Lower lobe of right lung (tissue), 2 donors: ENCODE data around the gene CCNL2. TPM values are rescaled to one million over a fixed set of nuclear protein-coding genes. Genes with fewer than 3 reads are reported as not detected.
A peak's percentile ranks its signal among the peaks of the same experiment; 100 is the strongest.

Experiments
- ATAC-seq, 2 donors: fragments of 200-7000 bp; cut with Tn5 transposase; one replicate each; pipeline ENCODE4 v1.9.1; 2020 to 2022; ENCODE audit warnings: mild to moderate bottlenecking in 2 of 2, moderate library complexity in 2 of 2
- DNase-seq: peaks from one replicate; pipeline ENCODE4 v3.0.0-alpha.2; 2020
- H3K27ac ChIP-seq: fragments of 200-600 bp; one replicate; pipeline ENCODE4 v1.8.0; 2022
- H3K27me3 ChIP-seq: fragments of 200-600 bp; one replicate; pipeline ENCODE4 v1.8.0; 2022; ENCODE audit warnings: low read depth
- H3K36me3 ChIP-seq: fragments of 200-600 bp; one replicate; pipeline ENCODE4 v1.8.0; 2022; ENCODE audit warnings: mild to moderate bottlenecking
- H3K4me1 ChIP-seq: fragments of 200-600 bp; one replicate; pipeline ENCODE4 v1.8.0; 2022
- H3K4me3 ChIP-seq: fragments of 200-600 bp; one replicate; pipeline ENCODE4 v1.8.0; 2022; ENCODE audit warnings: mild to moderate bottlenecking
- H3K9me3 ChIP-seq: fragments of 200-600 bp; one replicate; pipeline ENCODE4 v1.8.0; 2022
- CTCF ChIP-seq: fragments of 200-600 bp; IDR thresholded peaks from one replicate; pipeline ENCODE4 v1.8.0; 2022; ENCODE audit warnings: antibody characterized with exemption, mild to moderate bottlenecking
- intact Hi-C: fragments of 100-400 bp; cut with DNase I; formaldehyde crosslinking; loops from one replicate; pipeline ENCODE4 v1.11.0; 2022
- total RNA-seq: library from RNA; stranded (reverse); fragmentation: NEBNext Ultra II Directional; extraction: Animal tissue kit (Norgen Biotek cat#: 25700); gene quantifications from one replicate; pipeline ENCODE4 v1.2.1, GENCODE V29; 2021
- donor health status: DM: no; HTN: yes; CAD: no; lungs with severe emphysema.

CCNL2 gene
- total RNA-seq, 1 donor from 2014 or later, result 165 TPM

GRCh38 chr1:1435911-1436629, 36.9 kb upstream of the CCNL2 start:
- Histone ChIP-seq H3K9me3 (no peaks in the 10 kb centered on the region), H3K27me3 (peaks cover 16% of the 10 kb centered on the region), H3K27ac (peak overlapping the region; percentile 89), H3K4me1 (peaks cover 79% of the 10 kb centered on the region), H3K36me3 (no peaks in the 10 kb centered on the region), H3K4me3 (peak overlapping the region; percentile 57)
- DNase-seq (no peak), ATAC-seq (no peak)
- intact Hi-C loops, result no loop called here
- no peak for TF ChIP-seq CTCF

- peaks cover 79% of the 10 kb centered on the region for H3K4me1 ChIP-seq
- peak within 1 kb of the TSS; percentile 57 for H3K4me3 ChIP-seq
- ATAC-seq (peak; percentile 55 to 61), DNase-seq (peak; percentile 72)
- TF ChIP-seq CTCF, result no peak
- intact Hi-C loops, result no loop called here
- no peaks in the 10 kb centered on the region for H3K9me3 ChIP-seq
- no peaks in the 10 kb centered on the region for H3K36me3 ChIP-seq
- peaks cover 16% of the 10 kb centered on the region for H3K27me3 ChIP-seq
- H3K27ac ChIP-seq, result peak within 1 kb of the TSS; percentile 89
Observed at GRCh38 chr1:1435106-1435903, 36.2 kb upstream of the CCNL2 start, which contains the start of gene VWA1. Gene VWA1 (plus strand): TSS chr1:1435690. CDS start chr1:1435749, 59 bp downstream.

- intact Hi-C loops, result no loop called here
- Histone ChIP-seq H3K36me3 (no peaks in the 10 kb centered on the region), H3K9me3 (no peaks in the 10 kb centered on the region), H3K27ac (peak overlapping the region; percentile 89), H3K27me3 (peaks cover 16% of the 10 kb centered on the region), H3K4me1 (peaks cover 85% of the 10 kb centered on the region), H3K4me3 (peak overlapping the region; percentile 57)
- no peak for ATAC-seq
- TF ChIP-seq CTCF, result no peak
- DNase-seq, result no peak
Observed at GRCh38 chr1:1434824-1435105, 35.6 kb upstream of the CCNL2 start.

GRCh38 chr1:1434131-1434823, 35.1 kb upstream of the CCNL2 start:
- H3K4me1 ChIP-seq, result peaks cover 89% of the 10 kb centered on the region
- TF ChIP-seq CTCF, result no peak
- H3K27ac ChIP-seq, result peak overlapping the region; percentile 89
- DNase-seq (peak; percentile 72), ATAC-seq (peak; percentile 16 to 28)
- intact Hi-C loops, result no loop called here
- no peaks in the 10 kb centered on the region for H3K9me3 ChIP-seq
- H3K27me3 ChIP-seq, result peaks cover 16% of the 10 kb centered on the region
- no peaks in the 10 kb centered on the region for H3K36me3 ChIP-seq
- peak overlapping the region; percentile 28 for H3K4me3 ChIP-seq

GRCh38 chr1:1433804-1434130, 34.6 kb upstream of the CCNL2 start:
- Histone ChIP-seq H3K9me3 (no peaks in the 10 kb centered on the region), H3K27ac (peak overlapping the region; percentile 89), H3K27me3 (peaks cover 16% of the 10 kb centered on the region), H3K4me1 (peaks cover 93% of the 10 kb centered on the region), H3K4me3 (peak overlapping the region; percentile 28), H3K36me3 (no peaks in the 10 kb centered on the region)
- intact Hi-C loops, result no loop called here
- no peak for TF ChIP-seq CTCF
- ATAC-seq (peak; percentile 4 to 51), DNase-seq (no peak)
